CD14-positive monocyte (primary cell): ENCODE data around the gene FGD3. TPM values are rescaled to one million over a fixed set of nuclear protein-coding genes. Genes with fewer than 3 reads are reported as not detected.

ENCODE experiments used
- DNase-seq, 3 donors: peaks; one replicate each; pipeline ENCODE4 v3.0.0-alpha.2; 2011 to 2022
- H2AFZ ChIP-seq: 2 replicates; pipeline ENCODE4 v1.6.0; 2012; ENCODE audit warnings: mild to moderate bottlenecking, low read depth, low read length, inconsistent platforms; ENCODE audit not compliant: insufficient read depth, poor library complexity, severe bottlenecking
- H3K27ac ChIP-seq, 2 donors: 1 replicate in 1 of 2; 2 replicates in 1 of 2; pipeline ENCODE4 v1.5.1; 2012 to 2013; ENCODE audit warnings: low read length in 2 of 2, control low read depth in 1 of 2, inconsistent platforms in 1 of 2, low read depth in 1 of 2, mild to moderate bottlenecking in 1 of 2
- H3K27me3 ChIP-seq, 2 donors: one replicate each; pipeline versions ENCODE4 v1.6.0 to v1.6.1; 2011 to 2013; ENCODE audit warnings: low read length in 2 of 2; ENCODE audit not compliant: control insufficient read depth in 2 of 2, insufficient read depth in 2 of 2
- H3K36me3 ChIP-seq, 2 donors: replicated peaks in 1 of 2; 1 replicate in 1 of 2; 2 replicates in 1 of 2; pipeline versions ENCODE4 v1.5.1 to v1.6.1; 2012 to 2013; ENCODE audit warnings: low read length in 2 of 2, control low read depth in 1 of 2, inconsistent platforms in 1 of 2, mild to moderate bottlenecking in 1 of 2; ENCODE audit not compliant: insufficient read depth in 2 of 2, control insufficient read depth in 1 of 2
- H3K4me1 ChIP-seq, 2 donors: 1 replicate in 1 of 2; 2 replicates in 1 of 2; pipeline versions ENCODE4 v1.5.1 to v1.6.1; 2012 to 2013; ENCODE audit warnings: low read length in 2 of 2, control low read depth in 1 of 2, inconsistent platforms in 1 of 2, mild to moderate bottlenecking in 1 of 2, moderate library complexity in 1 of 2; ENCODE audit not compliant: insufficient read depth in 2 of 2, control insufficient read depth in 1 of 2
- H3K4me2 ChIP-seq: replicated peaks from 2 replicates; pipeline ENCODE3; 2012; ENCODE audit warnings: low read length, moderate library complexity, mild to moderate bottlenecking; ENCODE audit not compliant: poor library complexity, severe bottlenecking; ENCODE audit errors: extremely low read depth
- H3K4me3 ChIP-seq, 3 experiments: fragments of 200-600 bp in 1 of 3; sonication (generic) in 1 of 3; replicated peaks in 1 of 3; 1 replicate in 2 of 3; 2 replicates in 1 of 3; pipeline ENCODE4 v1.5.1; 2011 to 2013; ENCODE audit warnings: low read length in 3 of 3, mild to moderate bottlenecking in 3 of 3, control low read depth in 2 of 3, low read depth in 2 of 3, inconsistent platforms in 1 of 3, moderate library complexity in 1 of 3
- H3K79me2 ChIP-seq: 2 replicates; pipeline ENCODE4 v1.6.0; 2012; ENCODE audit warnings: mild to moderate bottlenecking, control low read depth, inconsistent platforms, low read length, moderate library complexity; ENCODE audit not compliant: insufficient read depth
- H3K9ac ChIP-seq: 2 replicates; pipeline ENCODE4 v1.6.0; 2017; ENCODE audit warnings: low read length, mild to moderate bottlenecking; ENCODE audit not compliant: insufficient read depth, poor library complexity, severe bottlenecking
- H3K9me3 ChIP-seq, 2 donors: replicated peaks in 1 of 2; 1 replicate in 1 of 2; 2 replicates in 1 of 2; pipeline versions ENCODE4 v1.5.1 to v1.6.1; 2012 to 2013; ENCODE audit warnings: low read length in 2 of 2, control low read depth in 1 of 2; ENCODE audit not compliant: control insufficient read depth in 1 of 2, insufficient read depth in 1 of 2
- H4K20me1 ChIP-seq: 2 replicates; pipeline ENCODE4 v1.6.0; 2012; ENCODE audit warnings: mild to moderate bottlenecking, low read length, control low read depth, moderate library complexity; ENCODE audit not compliant: insufficient read depth
- H3K27ac Mint-ChIP-seq, 7 donors: one replicate each; pipeline ENCODE4 v1.8.0; 2020; ENCODE audit warnings: mild to moderate bottlenecking in 7 of 7, mixed read lengths in 7 of 7, moderate library complexity in 6 of 7, inconsistent platforms in 2 of 7
- H3K27me3 Mint-ChIP-seq, 3 donors: one replicate each; pipeline ENCODE4 v1.8.0; 2021 to 2022; ENCODE audit warnings: low read depth in 3 of 3, mild to moderate bottlenecking in 3 of 3, mixed read lengths in 3 of 3, moderate library complexity in 3 of 3, inconsistent platforms in 1 of 3
- H3K36me3 Mint-ChIP-seq, 2 donors: one replicate each; pipeline ENCODE4 v1.8.0; 2020; ENCODE audit warnings: mixed read lengths in 2 of 2, inconsistent platforms in 1 of 2, mild to moderate bottlenecking in 1 of 2
- H3K4me1 Mint-ChIP-seq: one replicate; pipeline ENCODE4 v1.8.0; 2020; ENCODE audit warnings: mild to moderate bottlenecking, mixed read lengths
- H3K4me3 Mint-ChIP-seq, 2 donors: one replicate each; pipeline ENCODE4 v1.8.0; 2020; ENCODE audit warnings: mild to moderate bottlenecking in 2 of 2, mixed read lengths in 2 of 2, moderate library complexity in 1 of 2
- H3K9me3 Mint-ChIP-seq, 7 donors: one replicate each; pipeline ENCODE4 v1.8.0; 2020 to 2022; ENCODE audit warnings: mixed read lengths in 7 of 7, mild to moderate bottlenecking in 6 of 7, moderate library complexity in 6 of 7, inconsistent platforms in 2 of 7
- CTCF ChIP-seq: fragments of 200-600 bp; IDR thresholded peaks from one replicate; pipeline ENCODE4 v1.8.0; 2022; ENCODE audit warnings: antibody characterized with exemption, mild to moderate bottlenecking
- WGBS: methylation state at CpG from one replicate; pipeline ENCODE4 v1.1.5; 2013; ENCODE audit warnings: missing lambda C conversion rate; ENCODE audit not compliant: insufficient coverage; 5-methylcytosine and 5-hydroxymethylcytosine counted together
- intact Hi-C, 2 donors: fragments of 100-400 bp; cut with micrococcal nuclease; formaldehyde crosslinking; loops; one replicate each; pipeline versions ENCODE4 v1.15.0 to v1.15.1; 2023
- polyA plus RNA-seq, 3 donors: library from polyadenylated mRNA; depleted of rRNA in 1 of 3; unstranded in 2 of 3; stranded (reverse) in 1 of 3; fragments of 300-500 nt in 2 of 3; fragments of >200 nt in 1 of 3; fragmentation: Illumina TruSeq in 2 of 3; gene quantifications; 1 replicate in 2 of 3; 2 replicates in 1 of 3; pipeline ENCODE4 v1.2.3, GENCODE V29; 2012 to 2021

FGD3 gene
- polyA plus RNA-seq, 3 donors: 32.4 to 120 (median 56.2) TPM

GRCh38 chr9:92974761-92975755 lies 27.7 kb downstream of the FGD3 start:
- no peaks in the 10 kb centered on the region for H3K27me3 ChIP-seq
- Mint-ChIP-seq H3K9me3 (peaks cover 0 to 3% (median 0%) of the 10 kb centered on the region in 7 donors), H3K36me3 (peaks cover 50 to 67% of the 10 kb centered on the region in 2 donors), H3K4me3 (no peak overlapping the region), H3K27ac (peak overlapping the region in 4 of 7 donors; percentile 7 to 78 (median 36)), H3K4me1 (peaks cover 83% of the 10 kb centered on the region), H3K27me3 (no peaks in the 10 kb centered on the region)
- H3K27ac ChIP-seq: peak overlapping the region in 1 of 2 donors; percentile 71
- no peak for DNase-seq
- H3K4me1 ChIP-seq: peaks cover 67 to 80% of the 10 kb centered on the region in 2 donors
- no peak overlapping the region for H3K4me2 ChIP-seq
- intact Hi-C loops: no loop called here
- H2AFZ ChIP-seq: no peak overlapping the region
- WGBS: 93% methylated on average over 9 of the region's 22 CpGs
- TF ChIP-seq CTCF: no peak
- no peaks in the 10 kb centered on the region for H3K9me3 ChIP-seq
- peaks cover 99% of the 10 kb centered on the region for H4K20me1 ChIP-seq
- no peak overlapping the region for H3K4me3 ChIP-seq
- H3K36me3 ChIP-seq: peaks cover 47 to 66% of the 10 kb centered on the region in 2 donors
- H3K79me2 ChIP-seq: peaks cover 93% of the 10 kb centered on the region
- H3K9ac ChIP-seq: no peak overlapping the region

DNA sequence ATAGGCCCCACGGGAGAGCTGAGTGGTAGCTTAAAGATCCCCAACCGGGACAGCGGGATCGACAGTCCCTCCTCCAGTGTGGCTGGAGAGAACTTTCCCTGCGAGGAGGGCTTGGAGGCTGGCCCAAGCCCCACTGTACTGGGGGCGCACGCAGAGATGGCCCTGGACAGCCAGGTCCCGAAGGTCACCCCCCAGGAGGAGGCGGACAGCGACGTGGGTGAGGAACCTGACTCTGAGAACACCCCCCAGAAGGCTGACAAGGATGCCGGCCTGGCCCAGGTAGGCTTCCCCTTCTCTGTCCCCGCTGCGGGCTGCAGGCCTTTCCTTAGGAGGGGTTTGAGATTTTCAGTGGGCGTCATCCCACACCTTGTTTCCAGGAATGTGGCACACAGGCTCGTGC lies 29.1 kb downstream of the FGD3 start:
- whole genome bisulfite sequencing: 98% methylated on average over 14 of the region's 16 CpGs
- peaks cover 93% of the 10 kb centered on the region for H3K79me2 ChIP-seq
- peaks cover 43 to 66% of the 10 kb centered on the region in 2 donors for H3K36me3 ChIP-seq
- H2AFZ ChIP-seq: no peak overlapping the region
- no peak overlapping the region for H3K27ac Mint-ChIP-seq
- H3K27me3 Mint-ChIP-seq: no peaks in the 10 kb centered on the region
- no peak for DNase-seq
- peaks cover 80% of the 10 kb centered on the region for H3K4me1 Mint-ChIP-seq
- no peaks in the 10 kb centered on the region for H3K27me3 ChIP-seq
- H3K9me3 Mint-ChIP-seq: peaks cover 0 to 3% (median 0%) of the 10 kb centered on the region in 7 donors
- no peak overlapping the region for H3K4me3 ChIP-seq
- peaks cover 50 to 72% of the 10 kb centered on the region in 2 donors for H3K36me3 Mint-ChIP-seq
- TF ChIP-seq CTCF: no peak
- H4K20me1 ChIP-seq: peaks cover 99% of the 10 kb centered on the region
- peak overlapping the region in 1 of 2 donors; percentile 59 for H3K27ac ChIP-seq
- H3K4me3 Mint-ChIP-seq: no peak overlapping the region
- H3K4me2 ChIP-seq: no peak overlapping the region
- peaks cover 59 to 73% of the 10 kb centered on the region in 2 donors for H3K4me1 ChIP-seq
- intact Hi-C loops: no loop called here
- H3K9me3 ChIP-seq: no peaks in the 10 kb centered on the region
- no peak overlapping the region for H3K9ac ChIP-seq
